A549 (cell line): Measurements from ENCODE around the gene SERPINA4. TPM values are rescaled to one million over a fixed set of nuclear protein-coding genes. Genes with fewer than 3 reads are reported as not detected.

Source experiments
- ATAC-seq, 2 experiments: fragments of 200-7000 bp in 1 of 2; fragments of >200 bp in 1 of 2; cut with Nextera tagmentation in 1 of 2; cut with Tn5 transposase in 1 of 2; 3 replicates each; pipeline versions ENCODE4 v1.8.0 to v1.9.1; 2018 to 2020; ENCODE audit warnings: mild to moderate bottlenecking in 1 of 2, moderate library complexity in 1 of 2
- CTCF ChIA-PET: fragments of 300-600 bp; sonication (Branson Sonifier 250); formaldehyde crosslinking; extraction: SDS; loops from one replicate; lab custom pipeline; 2021; ENCODE audit warnings: antibody characterized with exemption, inconsistent platforms; lab: Yijun Ruan, JAX
- POLR2A ChIA-PET: fragments of 350-600 bp; formaldehyde crosslinking; extraction: SDS; loops from one replicate; lab custom pipeline; 2021; ENCODE audit warnings: antibody characterized with exemption, inconsistent platforms; lab: Yijun Ruan, JAX
- DNase-seq, 2 experiments: peaks; one replicate each; pipeline versions ENCODE4 v3.0.0 to v3.0.0-alpha.2; 2011 to 2016; ENCODE audit warnings: low read depth in 1 of 2, low spot score in 1 of 2
- FAIRE-seq: peaks from 2 replicates; lab custom pipeline; 2011; peaks lifted over from hg19 to GRCh38; lab: Jason Lieb, UNC
- H3K27ac ChIP-seq, 2 experiments: fragments of >200 bp; sonication (Bioruptor Twin); formaldehyde crosslinking; 3 replicates each; pipeline ENCODE4 v1.5.1; 2016 to 2017
- H3K4me1 ChIP-seq: fragments of >200 bp; sonication (Bioruptor Twin); formaldehyde crosslinking; 3 replicates; pipeline ENCODE4 v1.6.1; 2016
- H3K4me2 ChIP-seq: fragments of >200 bp; sonication (Bioruptor Twin); formaldehyde crosslinking; 3 replicates; pipeline ENCODE4 v1.6.1; 2016
- H3K4me3 ChIP-seq: fragments of >200 bp; sonication (Bioruptor Twin); formaldehyde crosslinking; 3 replicates; pipeline ENCODE4 v1.5.1; 2016
- H3K9me3 ChIP-seq: fragments of >200 bp; sonication (Bioruptor Twin); formaldehyde crosslinking; 3 replicates; pipeline ENCODE4 v1.6.1; 2016
- BHLHE40 ChIP-seq: IDR thresholded peaks from 2 replicates; pipeline ENCODE4 v1.6.1; 2012; ENCODE audit warnings: low read depth, low read length, inconsistent platforms
- CBX2 ChIP-seq: fragments of 200-600 bp; sonication (generic); IDR thresholded peaks from 2 replicates; pipeline ENCODE4 v1.6.1; 2016; ENCODE audit warnings: low read depth, mild to moderate bottlenecking, borderline replicate concordance
- CBX8 ChIP-seq: fragments of 200-600 bp; sonication (generic); IDR thresholded peaks from 2 replicates; pipeline ENCODE4 v1.6.1; 2016
- CHD4 ChIP-seq: fragments of 200-600 bp; sonication (generic); IDR thresholded peaks from 2 replicates; pipeline ENCODE4 v1.6.1; 2016; ENCODE audit warnings: antibody characterized with exemption, mild to moderate bottlenecking, borderline replicate concordance
- EHMT2 ChIP-seq: fragments of 200-600 bp; sonication (generic); IDR thresholded peaks from 2 replicates; pipeline ENCODE4 v1.6.1; 2016; ENCODE audit warnings: antibody characterized with exemption, low read depth, mild to moderate bottlenecking, moderate library complexity
- FOSL2 ChIP-seq, 2 experiments: fragments of 450-650 bp in 1 of 2; fragments of >200 bp in 1 of 2; sonication (Bioruptor Twin) in 1 of 2; formaldehyde crosslinking; IDR thresholded peaks; 2 replicates each; pipeline versions ENCODE4 v1.5.0 to v1.6.1; 2016 to 2020; ENCODE audit warnings: mild to moderate bottlenecking in 1 of 2, moderate library complexity in 1 of 2
- HDAC2 ChIP-seq: fragments of 200-600 bp; sonication (generic); IDR thresholded peaks from 2 replicates; pipeline ENCODE4 v1.6.1; 2016
- HEYL ChIP-seq: fragments of 250-450 bp; sonication (Bioruptor Pico); IDR thresholded peaks from 2 replicates; pipeline ENCODE4 v1.8.0; 2021; ENCODE audit warnings: mild to moderate bottlenecking, moderate library complexity
- HOXA7 ChIP-seq: fragments of 250-450 bp; sonication (Bioruptor Pico); IDR thresholded peaks from 2 replicates; pipeline ENCODE4 v1.5.0; 2020; ENCODE audit warnings: mild to moderate bottlenecking, moderate library complexity
- HOXB13 ChIP-seq: fragments of 250-450 bp; sonication (Bioruptor Pico); IDR thresholded peaks from 2 replicates; pipeline ENCODE4 v1.5.0; 2020; ENCODE audit warnings: low read depth, mild to moderate bottlenecking, moderate library complexity
- JUN ChIP-seq, 2 experiments: fragments of >200 bp; sonication (Bioruptor Twin); formaldehyde crosslinking; IDR thresholded peaks; 2 replicates in 1 of 2; 3 replicates in 1 of 2; pipeline ENCODE4 v1.6.1; 2016 to 2017
- JUNB ChIP-seq: fragments of >200 bp; sonication (Bioruptor Twin); formaldehyde crosslinking; IDR thresholded peaks from 2 replicates; pipeline ENCODE4 v1.6.1; 2016
- KDM5A ChIP-seq: fragments of 200-600 bp; sonication (generic); IDR thresholded peaks from 2 replicates; pipeline ENCODE4 v1.6.1; 2016; ENCODE audit warnings: antibody characterized with exemption, mild to moderate bottlenecking
- MAZ ChIP-seq: fragments of 150-350 bp; IDR thresholded peaks from 2 replicates; pipeline ENCODE4 v1.6.1; 2014; ENCODE audit warnings: antibody characterized with exemption, low read depth, low read length, borderline replicate concordance
- NR3C1 ChIP-seq: fragments of >200 bp; sonication (Bioruptor Twin); formaldehyde crosslinking; IDR thresholded peaks from 3 replicates; pipeline ENCODE4 v1.6.1; 2017
- RAD21 ChIP-seq, 2 experiments: fragments of >200 bp in 1 of 2; sonication (Bioruptor Twin) in 1 of 2; formaldehyde crosslinking in 1 of 2; IDR thresholded peaks in 1 of 2; conservative IDR thresholded peaks in 1 of 2; 2 replicates in 1 of 2; 3 replicates in 1 of 2; pipeline ENCODE4 v1.6.1; 2012 to 2018; ENCODE audit warnings: inconsistent platforms in 1 of 2
- RCOR1 ChIP-seq: fragments of 150-350 bp; IDR thresholded peaks from 2 replicates; pipeline ENCODE4 v1.6.1; 2014; ENCODE audit warnings: antibody characterized with exemption, low read length, low read depth
- RFX5 ChIP-seq: fragments of 450-650 bp; IDR thresholded peaks from 2 replicates; pipeline ENCODE4 v1.7.1; 2014; ENCODE audit warnings: antibody characterized with exemption, mild to moderate bottlenecking, moderate library complexity
- RNF2 ChIP-seq: fragments of 200-600 bp; sonication (generic); IDR thresholded peaks from 2 replicates; pipeline ENCODE4 v1.6.1; 2016; ENCODE audit warnings: low read depth, mild to moderate bottlenecking, antibody characterized with exemption, moderate library complexity, borderline replicate concordance
- SREBF2 ChIP-seq: fragments of 450-650 bp; IDR thresholded peaks from 2 replicates; pipeline ENCODE4 v1.6.1; 2014; ENCODE audit warnings: mild to moderate bottlenecking, moderate library complexity
- TP53 ChIP-seq: fragments of 250-450 bp; sonication (Bioruptor Pico); IDR thresholded peaks from 2 replicates; pipeline ENCODE4 v1.5.0; 2021; ENCODE audit warnings: mild to moderate bottlenecking, moderate library complexity
- ZFP36 ChIP-seq: fragments of 450-650 bp; IDR thresholded peaks from 2 replicates; pipeline ENCODE4 v1.6.1; 2014; ENCODE audit warnings: borderline replicate concordance; ENCODE audit not compliant: partially characterized antibody
- ZNF302 ChIP-seq: fragments of 250-450 bp; sonication (Bioruptor Pico); IDR thresholded peaks from 2 replicates; pipeline ENCODE4 v1.9.0; 2021; ENCODE audit warnings: inconsistent platforms, mild to moderate bottlenecking, moderate library complexity
- WGBS: methylation state at CpG from one replicate; pipeline ENCODE4 v1.1.6; 2017; ENCODE audit errors: missing lambda C conversion rate; 5-methylcytosine and 5-hydroxymethylcytosine counted together
- polyA plus RNA-seq, 4 experiments: library from polyadenylated mRNA; depleted of rRNA in 3 of 4; stranded (reverse); fragments of >200 nt; fragmentation: RNase III in 1 of 4; extraction: RNeasy Plus Mini Kit Qiagen cat#74134 plus additional on column Dnase treatment in 1 of 4; gene quantifications; 2 replicates in 3 of 4; 3 replicates in 1 of 4; pipeline ENCODE4 v1.2.3, GENCODE V29; 2011 to 2017
- TF ChIP-seq, protein P1 (sequence below): fragments of 450-650 bp; IDR thresholded peaks from 2 replicates; pipeline ENCODE4 v1.6.1; 2014; ENCODE audit warnings: antibody characterized with exemption
- TF ChIP-seq, protein P2 (sequence below): fragments of >200 bp; sonication (Bioruptor Twin); formaldehyde crosslinking; IDR thresholded peaks from 2 replicates; pipeline ENCODE4 v1.6.1; 2016
- TF ChIP-seq, protein P3 (sequence below): IDR thresholded peaks from 2 replicates; pipeline ENCODE4 v1.6.1; 2012; ENCODE audit warnings: low read depth, borderline replicate concordance
- TF ChIP-seq, protein P4 (sequence below): fragments of 150-350 bp; IDR thresholded peaks from 2 replicates; pipeline ENCODE4 v1.6.1; 2014; ENCODE audit warnings: low read depth, mild to moderate bottlenecking, low read length
- TF ChIP-seq, protein P5 (sequence below): fragments of 250-450 bp; sonication (Bioruptor Pico); IDR thresholded peaks from 2 replicates; pipeline ENCODE4 v1.5.0; 2021; ENCODE audit warnings: mild to moderate bottlenecking, moderate library complexity, borderline replicate concordance

The SERPINA4 gene
- polyA plus RNA-seq, 2 of the 4 experiments (the other 2 are of a cell fraction) = 0.08 TPM; not detected in 1

DNA sequence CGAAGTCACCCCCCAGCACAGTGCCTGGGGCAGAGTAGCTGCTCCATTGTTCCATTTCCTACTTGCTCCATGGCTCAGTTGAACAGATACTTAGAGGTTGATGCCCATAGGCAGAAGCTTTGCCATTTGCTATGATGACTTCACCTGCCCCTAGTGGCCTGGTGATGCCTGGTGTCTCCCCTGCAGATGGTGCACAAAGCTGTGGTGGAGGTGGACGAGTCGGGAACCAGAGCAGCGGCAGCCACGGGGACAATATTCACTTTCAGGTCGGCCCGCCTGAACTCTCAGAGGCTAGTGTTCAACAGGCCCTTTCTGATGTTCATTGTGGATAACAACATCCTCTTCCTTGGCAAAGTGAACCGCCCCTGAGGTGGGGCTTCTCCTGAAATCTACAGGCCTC is 30.6 kb downstream of the SERPINA4 start:
- no peak for TF ChIP-seq CBX8
- no peak for TF ChIP-seq KDM5A
- no peak for TF ChIP-seq RAD21 (conservative IDR thresholded peaks at IDR 0.05 in 1 of 2, IDR thresholded peaks at IDR 0.05 in 1 of 2)
- TF ChIP-seq, protein P1, sequence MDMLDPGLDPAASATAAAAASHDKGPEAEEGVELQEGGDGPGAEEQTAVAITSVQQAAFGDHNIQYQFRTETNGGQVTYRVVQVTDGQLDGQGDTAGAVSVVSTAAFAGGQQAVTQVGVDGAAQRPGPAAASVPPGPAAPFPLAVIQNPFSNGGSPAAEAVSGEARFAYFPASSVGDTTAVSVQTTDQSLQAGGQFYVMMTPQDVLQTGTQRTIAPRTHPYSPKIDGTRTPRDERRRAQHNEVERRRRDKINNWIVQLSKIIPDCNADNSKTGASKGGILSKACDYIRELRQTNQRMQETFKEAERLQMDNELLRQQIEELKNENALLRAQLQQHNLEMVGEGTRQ = no peak
- TF ChIP-seq FOSL2 (IDR thresholded peaks at IDR 0.05) = no peak
- no peak for TF ChIP-seq FOSL2 (CRISPR knock-in tag; IDR thresholded peaks at IDR 0.05)
- TF ChIP-seq, all 56 proteins: peak for 0
- Histone ChIP-seq H3K4me3 (no peak overlapping the region), H3K4me1 (peaks cover 27% of the 10 kb centered on the region), H3K27ac (0 out of 6 replicates have a peak overlapping the region, but pooled peaks of 1 of the 2 experiments have one; percentile 20), H3K4me2 (no peak overlapping the region), H3K9me3 (no peaks in the 10 kb centered on the region)
- FAIRE-seq (no peak), DNase-seq (no peak), ATAC-seq (0 out of 6 replicates have a peak, but pooled peaks of 1 of the 2 experiments have one; percentile 24)
- ChIA-PET CTCF (interaction anchor here (1.1 to 1.5 kb wide), 2 partner anchors 10 to 43 kb away, joined by 3 to 4 read pairs; no protein-coding TSS in a partner anchor), POLR2A (no interaction called here)
- WGBS = 78% methylated on average over 8 of the region's 8 CpGs

DNA sequence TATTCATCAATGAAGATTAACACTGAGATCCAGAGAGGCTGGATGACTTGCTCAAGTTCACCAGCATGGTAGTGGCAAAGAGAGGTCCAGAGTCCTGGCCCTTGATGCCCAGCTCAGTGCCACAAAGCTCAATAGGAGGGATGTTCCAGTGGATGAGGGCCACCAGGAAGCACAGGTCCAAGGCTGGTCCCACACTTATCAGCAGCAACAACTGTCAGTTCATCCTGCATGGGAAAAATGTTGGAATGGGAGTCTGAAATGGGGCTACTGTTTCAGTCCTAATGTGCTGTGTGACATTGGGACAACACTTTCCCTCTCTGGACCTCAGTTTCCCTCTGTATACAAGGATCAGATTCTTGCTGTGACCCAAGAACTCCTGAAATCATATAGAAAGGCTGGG is 31.2 kb downstream of the SERPINA4 start:
- H3K4me2 ChIP-seq = no peak overlapping the region
- ChIA-PET CTCF (interaction anchor here (0.9 to 1.5 kb wide), 4 partner anchors 10 to 97 kb away, joined by 3 to 5 read pairs (median 4); no protein-coding TSS in a partner anchor), POLR2A (no interaction called here)
- no peaks in the 10 kb centered on the region for H3K9me3 ChIP-seq
- no peak for ATAC-seq
- no peak overlapping the region for H3K4me3 ChIP-seq
- no peak for DNase-seq
- peaks cover 30% of the 10 kb centered on the region for H3K4me1 ChIP-seq
- TF ChIP-seq NR3C1 (no peak), RCOR1 (no peak), HDAC2 (no peak), JUNB (no peak), SREBF2 (no peak), RAD21 (conservative IDR thresholded peaks at IDR 0.05 in 1 of 2, IDR thresholded peaks at IDR 0.05 in 1 of 2) (no peak), ZNF302 (CRISPR knock-in tag) (no peak), RNF2 (no peak), ZFP36 (no peak), HOXB13 (CRISPR knock-in tag) (no peak), HEYL (CRISPR knock-in tag) (no peak)
- TF ChIP-seq, all 56 proteins: peak for 0
- FAIRE-seq = no peak
- peak overlapping the region; percentile 20 to 28; a peak in 1 of 6 replicates for H3K27ac ChIP-seq

DNA sequence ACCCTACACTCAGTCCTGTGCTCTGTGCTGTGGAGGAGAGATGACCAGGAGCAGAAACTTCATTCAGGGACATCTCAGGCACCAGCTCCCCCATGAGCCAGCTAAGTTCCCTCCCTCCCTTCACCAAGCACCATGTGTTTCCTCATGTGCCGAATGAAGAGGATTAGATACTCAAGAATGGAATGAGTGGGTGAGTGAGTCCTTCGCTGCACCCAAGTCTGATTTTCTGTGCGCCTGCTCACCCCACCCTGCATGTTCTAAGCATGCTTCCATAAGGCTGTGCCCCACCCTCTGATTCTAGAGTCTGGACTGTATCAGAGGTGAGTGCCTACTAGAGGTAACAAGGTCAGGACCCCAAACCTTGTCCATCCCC is 32.1 kb downstream of the SERPINA4 start:
- no peak for ATAC-seq
- peak overlapping the region; percentile 46 for H3K4me2 ChIP-seq
- peak overlapping the region; percentile 97 to 98 for H3K27ac ChIP-seq
- no peak for FAIRE-seq
- no peak overlapping the region for H3K4me3 ChIP-seq
- no peaks in the 10 kb centered on the region for H3K9me3 ChIP-seq
- 90% methylated on average over 3 of the region's 3 CpGs for WGBS
- CTCF ChIA-PET = interaction anchor here (0.5 to 1.8 kb wide), 5 partner anchors 43 to 461 kb away, joined by 3 to 6 read pairs (median 4); no protein-coding TSS in a partner anchor
- peaks cover 39% of the 10 kb centered on the region for H3K4me1 ChIP-seq
- DNase-seq = no peak
- POLR2A ChIA-PET = no interaction called here
- TF ChIP-seq EHMT2 = no peak
- TF ChIP-seq, protein P2, sequence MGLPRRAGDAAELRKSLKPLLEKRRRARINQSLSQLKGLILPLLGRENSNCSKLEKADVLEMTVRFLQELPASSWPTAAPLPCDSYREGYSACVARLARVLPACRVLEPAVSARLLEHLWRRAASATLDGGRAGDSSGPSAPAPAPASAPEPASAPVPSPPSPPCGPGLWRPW = no peak
- TF ChIP-seq, protein P3, sequence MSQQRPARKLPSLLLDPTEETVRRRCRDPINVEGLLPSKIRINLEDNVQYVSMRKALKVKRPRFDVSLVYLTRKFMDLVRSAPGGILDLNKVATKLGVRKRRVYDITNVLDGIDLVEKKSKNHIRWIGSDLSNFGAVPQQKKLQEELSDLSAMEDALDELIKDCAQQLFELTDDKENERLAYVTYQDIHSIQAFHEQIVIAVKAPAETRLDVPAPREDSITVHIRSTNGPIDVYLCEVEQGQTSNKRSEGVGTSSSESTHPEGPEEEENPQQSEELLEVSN = no peak
- no peak for TF ChIP-seq ZNF302 (CRISPR knock-in tag)
- TF ChIP-seq CBX2 = no peak
- TF ChIP-seq HOXB13 (CRISPR knock-in tag) = no peak
- TF ChIP-seq CHD4 = no peak
- TF ChIP-seq ZFP36 = no peak
- TF ChIP-seq FOSL2 (IDR thresholded peaks at IDR 0.05) = no peak
- TF ChIP-seq FOSL2 (CRISPR knock-in tag; IDR thresholded peaks at IDR 0.05) = no peak
- TF ChIP-seq, protein P4, sequence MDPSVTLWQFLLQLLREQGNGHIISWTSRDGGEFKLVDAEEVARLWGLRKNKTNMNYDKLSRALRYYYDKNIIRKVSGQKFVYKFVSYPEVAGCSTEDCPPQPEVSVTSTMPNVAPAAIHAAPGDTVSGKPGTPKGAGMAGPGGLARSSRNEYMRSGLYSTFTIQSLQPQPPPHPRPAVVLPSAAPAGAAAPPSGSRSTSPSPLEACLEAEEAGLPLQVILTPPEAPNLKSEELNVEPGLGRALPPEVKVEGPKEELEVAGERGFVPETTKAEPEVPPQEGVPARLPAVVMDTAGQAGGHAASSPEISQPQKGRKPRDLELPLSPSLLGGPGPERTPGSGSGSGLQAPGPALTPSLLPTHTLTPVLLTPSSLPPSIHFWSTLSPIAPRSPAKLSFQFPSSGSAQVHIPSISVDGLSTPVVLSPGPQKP = no peak
- no peak for TF ChIP-seq BHLHE40
- TF ChIP-seq TP53 (CRISPR knock-in tag) = no peak
- TF ChIP-seq MAZ = no peak
- no peak for TF ChIP-seq HOXA7 (CRISPR knock-in tag)
- no peak for TF ChIP-seq RFX5
- TF ChIP-seq, protein P5, sequence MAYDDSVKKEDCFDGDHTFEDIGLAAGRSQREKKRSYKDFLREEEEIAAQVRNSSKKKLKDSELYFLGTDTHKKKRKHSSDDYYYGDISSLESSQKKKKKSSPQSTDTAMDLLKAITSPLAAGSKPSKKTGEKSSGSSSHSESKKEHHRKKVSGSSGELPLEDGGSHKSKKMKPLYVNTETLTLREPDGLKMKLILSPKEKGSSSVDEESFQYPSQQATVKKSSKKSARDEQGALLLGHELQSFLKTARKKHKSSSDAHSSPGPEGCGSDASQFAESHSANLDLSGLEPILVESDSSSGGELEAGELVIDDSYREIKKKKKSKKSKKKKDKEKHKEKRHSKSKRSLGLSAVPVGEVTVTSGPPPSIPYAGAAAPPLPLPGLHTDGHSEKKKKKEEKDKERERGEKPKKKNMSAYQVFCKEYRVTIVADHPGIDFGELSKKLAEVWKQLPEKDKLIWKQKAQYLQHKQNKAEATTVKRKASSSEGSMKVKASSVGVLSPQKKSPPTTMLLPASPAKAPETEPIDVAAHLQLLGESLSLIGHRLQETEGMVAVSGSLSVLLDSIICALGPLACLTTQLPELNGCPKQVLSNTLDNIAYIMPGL (CRISPR knock-in tag) = no peak
- no peak for TF ChIP-seq JUN (IDR thresholded peaks at IDR 0.05)
